Measurements from ENCODE around the gene CAND2.
"Not testable (repeated sequence)": the region's sequence is repeated elsewhere in the genome, so short reads cannot be mapped to it uniquely, and the experiment has no call there.

Gene CAND2

DNA sequence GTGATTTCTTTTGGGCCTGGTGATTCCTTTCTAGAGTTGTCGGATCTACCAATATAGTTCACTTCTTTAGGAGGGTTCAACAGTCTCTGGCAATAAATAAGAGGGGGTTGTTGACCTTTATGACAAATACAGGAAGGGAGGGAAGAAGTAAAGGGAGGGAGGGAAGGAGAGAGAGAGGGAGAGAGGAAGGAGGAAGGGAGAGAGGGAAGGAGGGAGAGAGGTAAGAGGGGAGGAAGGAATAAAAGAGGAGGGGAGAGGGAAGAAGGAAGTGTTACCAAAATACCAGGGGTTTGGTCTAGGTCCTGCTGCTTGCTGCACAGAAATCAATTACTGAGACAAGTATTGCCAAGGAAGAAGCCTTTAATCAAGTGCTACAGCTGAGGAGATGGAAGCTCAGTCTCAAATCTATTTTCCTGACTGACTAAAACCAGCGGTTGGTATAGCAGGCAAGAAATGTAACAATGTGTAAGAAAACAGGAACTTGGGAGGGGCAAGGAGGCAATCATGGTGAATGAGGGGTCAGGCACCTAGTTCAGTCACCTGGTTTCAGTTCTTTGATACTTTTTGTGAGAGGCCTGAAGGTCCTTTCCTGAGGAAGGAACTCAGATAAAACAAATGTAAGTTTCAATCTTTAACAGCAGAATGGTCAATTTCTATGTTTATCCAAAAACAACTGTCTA, 23.3 kb upstream of the CAND2 start:
- TF ChIP-seq TAF1 (IDR thresholded peaks at IDR 0.05; ENCODE audit: borderline replicate concordance, low read depth, low read length) (no peak), POLR2A (IDR thresholded peaks at IDR 0.05; ENCODE audit: low read depth, low read length) (no peak), POLR2AphosphoS5 (IDR thresholded peaks at IDR 0.05; ENCODE audit: low read depth, low read length) (no peak)
- no peak for FAIRE-seq

DNA sequence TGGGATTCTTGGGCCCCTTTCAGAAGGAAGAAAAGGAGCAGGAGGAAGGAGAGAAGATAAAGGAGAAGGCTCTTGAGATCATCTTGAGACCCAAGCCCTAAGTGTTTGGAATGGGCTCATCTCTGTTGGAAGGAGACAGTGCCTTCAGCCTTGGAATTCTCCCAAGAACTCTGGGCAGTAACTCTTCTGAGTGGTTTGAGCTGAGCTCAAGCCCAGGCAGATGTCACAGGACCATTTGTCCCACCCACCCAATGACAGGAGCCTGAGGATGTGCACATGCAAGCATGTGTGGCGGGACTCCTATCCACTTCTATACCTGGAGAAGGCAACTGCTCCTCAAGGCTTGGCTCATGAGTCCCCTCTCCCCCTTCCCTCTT, 22.8 kb upstream of the CAND2 start:
- FAIRE-seq (no peak), DNase-seq (ENCODE audit: insufficient read length) (no peak)
- TF ChIP-seq TAF1 (IDR thresholded peaks at IDR 0.05; ENCODE audit: borderline replicate concordance, low read depth, low read length) (no peak), POLR2A (IDR thresholded peaks at IDR 0.05; ENCODE audit: low read depth, low read length) (no peak), POLR2AphosphoS5 (IDR thresholded peaks at IDR 0.05; ENCODE audit: low read depth, low read length) (no peak)

More for the DNA sequence above, 23.3 kb upstream of the CAND2 start:
- DNase-seq (ENCODE audit: insufficient read length), result no peak

DNA sequence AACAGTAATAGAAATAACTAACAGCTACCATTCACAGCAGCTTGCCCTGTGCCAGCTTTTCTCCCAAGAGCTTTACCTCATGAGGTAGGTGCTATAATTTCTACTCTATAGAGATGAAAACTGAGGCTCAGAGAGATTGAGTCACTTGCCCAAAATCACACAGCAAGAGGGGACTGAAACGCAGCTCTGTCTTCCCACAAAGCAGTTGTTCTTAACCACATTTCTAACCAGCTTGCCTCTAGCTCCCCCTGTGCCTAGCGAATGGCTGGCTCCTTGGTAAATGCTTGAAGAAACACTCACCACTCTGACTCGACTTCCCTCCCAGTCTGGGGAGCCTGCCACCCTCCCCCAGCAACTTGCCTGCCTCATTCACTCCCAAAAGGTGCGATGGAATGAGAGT, 21.9 kb upstream of the CAND2 start:
- TF ChIP-seq POLR2AphosphoS5 (IDR thresholded peaks at IDR 0.05; ENCODE audit: low read depth, low read length) (no peak), TAF1 (IDR thresholded peaks at IDR 0.05; ENCODE audit: borderline replicate concordance, low read depth, low read length) (no peak), POLR2A (IDR thresholded peaks at IDR 0.05; ENCODE audit: low read depth, low read length) (no peak)
- FAIRE-seq, result no peak
- no peak for DNase-seq (ENCODE audit: insufficient read length)

DNA sequence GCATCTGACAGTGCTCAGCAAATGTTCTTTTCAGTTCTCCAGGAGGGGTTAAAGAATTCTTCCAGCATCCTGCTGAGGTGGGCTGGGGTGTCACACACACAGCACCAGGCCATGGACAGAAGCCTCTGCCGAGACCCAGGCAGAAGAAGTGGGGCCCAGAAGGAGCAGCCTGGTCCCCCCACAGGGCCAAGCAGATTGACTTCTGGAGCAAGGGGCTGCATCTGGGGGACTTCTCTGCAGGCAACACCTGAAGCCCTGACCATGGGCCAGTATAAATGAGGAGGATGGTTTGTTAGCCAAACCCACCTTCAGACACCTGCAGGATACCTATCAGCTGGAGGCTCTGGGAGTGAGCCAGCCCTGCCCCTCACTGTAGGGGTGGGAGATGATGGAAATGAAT, 21.3 kb upstream of the CAND2 start:
- FAIRE-seq, result no peak
- no peak for TF ChIP-seq TAF1 (IDR thresholded peaks at IDR 0.05; ENCODE audit: borderline replicate concordance, low read depth, low read length)
- no peak for TF ChIP-seq POLR2A (IDR thresholded peaks at IDR 0.05; ENCODE audit: low read depth, low read length)
- no peak for TF ChIP-seq POLR2AphosphoS5 (IDR thresholded peaks at IDR 0.05; ENCODE audit: low read depth, low read length)
- DNase-seq (ENCODE audit: insufficient read length), result no peak

DNA sequence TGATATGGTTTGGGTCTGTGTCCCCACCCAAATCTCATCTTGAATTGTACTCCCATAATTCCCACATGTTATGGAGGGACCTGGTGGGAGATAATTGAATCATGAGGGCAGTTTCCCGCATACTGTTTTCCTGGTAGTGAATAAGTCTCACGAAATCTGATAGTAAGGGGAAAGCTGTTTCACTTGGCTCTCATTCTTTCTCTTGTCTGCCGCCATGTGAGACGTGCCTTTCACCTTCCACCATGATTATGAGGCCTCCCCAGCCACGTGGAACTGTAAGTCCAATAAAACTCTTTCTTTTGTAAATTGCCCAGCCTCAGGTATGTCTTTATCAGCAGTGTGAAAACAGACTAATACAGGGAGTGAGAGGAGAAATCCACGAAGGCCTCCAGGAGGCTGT, 20.5 kb upstream of the CAND2 start:
- not testable (repeated sequence) for FAIRE-seq; DNase-seq (ENCODE audit: insufficient read length)

DNA sequence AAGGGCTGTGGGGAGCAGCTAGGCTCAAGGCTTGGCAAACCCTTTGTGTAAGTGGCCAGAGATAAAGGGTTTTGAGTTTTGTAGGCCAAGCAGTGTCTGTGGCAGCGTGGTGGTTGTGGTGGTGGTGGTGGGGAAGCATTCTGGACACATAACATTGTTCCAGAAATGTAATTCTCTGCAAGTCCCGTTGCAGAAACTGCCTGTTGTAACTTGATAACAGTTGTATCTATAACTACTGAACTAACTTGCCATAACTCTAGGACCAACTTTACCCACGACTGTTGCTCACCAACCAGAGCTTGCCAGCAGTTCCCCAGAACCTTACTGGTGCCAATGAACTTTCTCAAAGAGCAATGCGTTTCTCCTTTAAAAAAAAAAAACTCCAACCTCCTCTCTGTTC, 19.3 kb upstream of the CAND2 start:
- FAIRE-seq (no peak), DNase-seq (ENCODE audit: insufficient read length) (no peak)
- no peak for TF ChIP-seq TAF1 (IDR thresholded peaks at IDR 0.05; ENCODE audit: borderline replicate concordance, low read depth, low read length)
- TF ChIP-seq POLR2A (IDR thresholded peaks at IDR 0.05; ENCODE audit: low read depth, low read length), result no peak
- TF ChIP-seq POLR2AphosphoS5 (IDR thresholded peaks at IDR 0.05; ENCODE audit: low read depth, low read length), result no peak

DNA sequence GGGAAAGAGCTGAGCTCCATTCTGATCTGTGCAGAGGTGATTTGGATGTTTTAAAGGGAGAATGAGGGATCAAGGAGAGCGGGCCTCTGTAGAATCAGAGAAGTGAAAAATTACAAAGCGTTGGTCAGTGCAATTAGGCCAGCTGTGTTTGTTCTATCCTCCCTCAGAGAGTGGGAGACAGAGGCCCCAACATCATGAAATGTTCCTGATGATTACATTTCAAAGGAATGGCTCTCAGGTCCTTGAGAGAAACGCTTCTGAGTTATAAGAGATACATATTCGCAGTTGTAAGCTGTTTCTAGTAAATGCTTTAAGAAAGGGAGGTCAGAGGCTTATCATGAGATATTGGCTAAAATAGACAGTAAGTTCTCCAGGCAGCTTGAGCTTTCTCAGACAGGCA, 15.7 kb upstream of the CAND2 start:
- FAIRE-seq (no peak), DNase-seq (ENCODE audit: insufficient read length) (no peak)
- no peak for TF ChIP-seq POLR2A (IDR thresholded peaks at IDR 0.05; ENCODE audit: low read depth, low read length)
- no peak for TF ChIP-seq POLR2AphosphoS5 (IDR thresholded peaks at IDR 0.05; ENCODE audit: low read depth, low read length)
- TF ChIP-seq TAF1 (IDR thresholded peaks at IDR 0.05; ENCODE audit: borderline replicate concordance, low read depth, low read length), result no peak

DNA sequence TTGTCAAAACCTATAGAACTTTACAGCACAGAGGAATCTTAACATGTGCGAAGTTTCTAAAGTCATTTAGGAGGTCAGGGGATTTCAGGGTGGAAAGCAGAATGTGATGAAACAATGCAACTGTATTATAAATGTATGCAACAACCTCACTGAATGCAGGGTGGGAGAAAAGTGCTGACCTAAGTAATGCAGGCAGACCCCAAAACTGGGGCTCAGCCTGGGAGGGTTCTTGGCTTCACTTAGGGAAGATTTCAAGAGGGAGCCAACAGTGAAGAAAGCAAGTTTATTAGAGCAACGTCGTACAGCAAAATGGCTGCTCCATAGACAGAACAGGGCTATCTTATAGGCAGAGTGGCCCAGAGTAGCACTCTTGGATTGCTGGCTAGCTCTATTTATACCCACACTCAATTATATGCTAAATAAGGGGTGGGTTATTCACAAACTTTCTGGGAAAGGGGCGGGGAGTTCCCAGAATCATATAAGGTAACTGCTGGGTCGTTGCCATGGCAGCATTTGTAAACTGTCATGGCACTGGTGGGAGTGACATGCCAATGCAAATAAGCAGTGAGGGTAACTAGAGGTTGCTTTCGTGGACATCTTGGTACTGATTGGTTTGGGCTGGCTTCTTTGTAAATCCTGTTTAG, 14.2 kb upstream of the CAND2 start:
- DNase-seq (ENCODE audit: insufficient read length) (no peak), FAIRE-seq (no peak)
- TF ChIP-seq POLR2A (IDR thresholded peaks at IDR 0.05; ENCODE audit: low read depth, low read length), result no peak
- TF ChIP-seq POLR2AphosphoS5 (IDR thresholded peaks at IDR 0.05; ENCODE audit: low read depth, low read length), result no peak
- no peak for TF ChIP-seq TAF1 (IDR thresholded peaks at IDR 0.05; ENCODE audit: borderline replicate concordance, low read depth, low read length)

DNA sequence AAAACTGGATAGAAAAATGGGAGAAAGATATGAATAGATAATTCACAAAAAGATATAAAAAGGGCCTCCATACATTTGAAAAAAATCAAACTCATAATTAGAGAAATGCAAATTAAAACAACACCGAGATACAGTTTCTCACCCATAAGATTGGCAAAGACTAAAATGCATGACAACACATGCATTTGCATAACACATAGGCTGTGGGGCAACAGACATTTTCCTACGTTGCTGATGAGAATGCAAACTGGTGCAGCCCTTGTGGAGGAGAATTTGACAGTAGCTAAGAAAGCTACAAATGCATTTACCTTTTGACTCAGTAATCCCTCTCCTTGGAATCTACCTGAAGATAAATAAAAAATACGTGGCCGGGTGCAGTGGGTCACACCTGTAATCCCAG, 11.4 kb upstream of the CAND2 start:
- TF ChIP-seq TAF1 (IDR thresholded peaks at IDR 0.05; ENCODE audit: borderline replicate concordance, low read depth, low read length) (no peak), POLR2AphosphoS5 (IDR thresholded peaks at IDR 0.05; ENCODE audit: low read depth, low read length) (no peak), POLR2A (IDR thresholded peaks at IDR 0.05; ENCODE audit: low read depth, low read length) (no peak)

DNA sequence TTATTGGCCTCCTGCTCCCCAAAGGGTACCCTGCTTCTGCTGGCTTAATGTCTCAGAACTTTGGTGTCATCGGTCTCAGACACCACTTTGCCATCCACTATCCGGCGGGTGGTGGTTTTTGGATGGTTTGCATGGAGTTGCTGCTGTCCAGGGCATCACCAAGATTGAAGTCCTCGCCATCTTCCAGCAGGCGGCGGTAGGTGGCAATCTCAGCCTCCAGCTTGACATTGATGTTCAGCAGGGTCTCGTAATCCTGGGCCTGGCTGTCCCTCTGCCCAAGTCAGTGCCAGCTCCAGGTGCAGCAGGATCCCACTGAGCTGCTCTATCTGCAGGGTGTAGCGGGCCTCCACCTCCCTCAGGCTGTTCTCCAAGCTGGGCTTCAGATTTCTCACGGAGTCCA, 9.1 kb upstream of the CAND2 start:
- DNase-seq (ENCODE audit: insufficient read length), result not testable (repeated sequence)
- FAIRE-seq, result peak; percentile 48

More for the DNA sequence above, 11.4 kb upstream of the CAND2 start:
- FAIRE-seq, result no peak
- DNase-seq (ENCODE audit: insufficient read length), result no peak

DNA sequence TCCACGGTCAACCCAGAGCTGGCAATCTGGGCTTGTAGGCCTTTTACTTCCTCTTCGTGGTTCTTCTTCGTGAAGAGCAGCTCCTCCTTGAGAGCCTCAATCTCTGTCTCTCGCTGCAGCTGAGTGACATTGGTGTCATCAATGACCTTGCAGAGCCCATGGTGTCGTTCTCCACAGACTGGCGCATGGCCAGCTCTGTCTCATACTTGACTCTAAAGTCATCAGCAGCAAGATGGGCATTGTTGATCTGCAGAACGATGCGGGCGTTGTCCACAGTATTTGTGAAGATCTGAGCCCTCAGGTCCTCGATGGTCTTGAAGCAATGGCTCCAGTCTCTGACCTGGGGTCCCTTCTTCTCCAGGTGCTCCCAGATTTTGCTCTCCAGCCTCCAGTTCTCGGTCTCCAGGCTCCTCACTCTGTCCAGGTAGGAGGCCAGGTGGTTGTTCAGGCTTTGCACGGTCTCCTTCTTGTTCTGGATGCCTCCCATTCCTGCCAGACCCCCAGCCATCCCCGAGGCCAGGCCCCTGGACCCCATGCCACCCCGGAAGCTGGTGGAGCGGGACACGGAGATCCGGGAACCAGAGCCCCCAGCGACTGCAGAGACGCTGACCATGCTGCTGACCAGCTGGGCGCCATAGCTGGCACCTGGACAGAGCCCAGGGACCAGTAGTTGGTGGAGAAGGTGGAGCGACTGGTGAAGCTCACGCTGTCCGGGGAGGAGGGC, 8.4 kb upstream of the CAND2 start:
- DNase-seq (ENCODE audit: insufficient read length); FAIRE-seq: not testable (repeated sequence)

DNA sequence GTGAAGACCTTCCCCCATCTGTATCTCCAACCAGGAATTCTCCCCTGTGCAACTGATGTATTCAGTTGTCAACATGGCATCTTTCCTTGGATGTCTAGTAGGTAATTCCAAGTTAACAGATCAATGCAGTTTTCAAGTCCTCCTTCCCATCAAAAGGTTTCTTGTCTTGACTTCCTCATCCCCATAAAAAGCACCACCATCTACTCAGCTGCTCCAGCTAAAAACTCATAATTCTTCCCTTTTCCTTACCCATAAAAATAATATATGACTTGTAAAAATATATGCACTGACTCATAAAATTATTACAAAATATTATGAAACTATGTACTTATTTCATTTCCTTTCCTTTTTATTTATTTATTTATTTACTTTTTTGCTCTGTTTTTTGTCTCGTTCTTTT, 5.0 kb upstream of the CAND2 start:
- no peak for TF ChIP-seq TAF1 (IDR thresholded peaks at IDR 0.05; ENCODE audit: borderline replicate concordance, low read depth, low read length)
- TF ChIP-seq POLR2A (IDR thresholded peaks at IDR 0.05; ENCODE audit: low read depth, low read length), result no peak
- TF ChIP-seq POLR2AphosphoS5 (IDR thresholded peaks at IDR 0.05; ENCODE audit: low read depth, low read length), result no peak
- no peak for FAIRE-seq

More for the DNA sequence above, 5.0 kb upstream of the CAND2 start:
- DNase-seq (ENCODE audit: insufficient read length), result no peak

All from GM12892 (cell line).